Gastroesophageal sphincter (tissue), 3 donors: ENCODE measurements around the gene VIPR2.
A peak's percentile ranks its signal among the peaks of the same experiment; 100 is the strongest.

Source experiments
- CTCF ChIP-seq, 4 experiments: fragments of 200-600 bp in 2 of 4; fragments of 450-650 bp in 2 of 4; sonication (generic) in 1 of 4; IDR thresholded peaks; one replicate each; pipeline ENCODE4 v1.5.1; 2017 to 2019; ENCODE audit warnings: antibody characterized with exemption in 4 of 4, mild to moderate bottlenecking in 2 of 4, moderate library complexity in 2 of 4
- POLR2A ChIP-seq, 2 donors: fragments of 450-650 bp; IDR thresholded peaks; one replicate each; pipeline ENCODE4 v1.6.1; 2017; ENCODE audit warnings: antibody characterized with exemption in 2 of 2, mild to moderate bottlenecking in 2 of 2, moderate library complexity in 1 of 2

- TF ChIP-seq POLR2A (IDR thresholded peaks at IDR 0.05) (peak in 1 of 2 donors; percentile 46), CTCF (IDR thresholded peaks at IDR 0.05) (no peak)
Observed at GRCh38 chr7:159144758-159145489, at the start of gene VIPR2.
